NAMALWA (cell line): ENCODE measurements around the gene ARMC3.
"Not testable (repeated sequence)": the region's sequence is repeated elsewhere in the genome, so short reads cannot be mapped to it uniquely, and the experiment has no call there.

Experiments used
- DNase-seq: peaks from one replicate; pipeline ENCODE4 v3.0.0-alpha.2; 2015; ENCODE audit warnings: low spot score

The ARMC3 gene

GRCh38 chr10:23051855-23052331 is 124.0 kb downstream of the ARMC3 start:
- DNase-seq, result no peak

GRCh38 chr10:23053036-23053435 is 125.2 kb downstream of the ARMC3 start:
- DNase-seq, result no peak

GRCh38 chr10:23055424-23056185 is 127.8 kb downstream of the ARMC3 start:
- no peak for DNase-seq

GRCh38 chr10:23056186-23056579 is 128.3 kb downstream of the ARMC3 start:
- DNase-seq, result no peak

- no peak for DNase-seq
These were observed 130.5 kb downstream of the ARMC3 start for GRCh38 chr10:23058366-23058765.

- no peak for DNase-seq
These were observed 133.1 kb downstream of the ARMC3 start for GRCh38 chr10:23060918-23061317.

GRCh38 chr10:23063045-23063972 is 135.5 kb downstream of the ARMC3 start:
- DNase-seq, result no peak

- no peak for DNase-seq
These were observed 136.3 kb downstream of the ARMC3 start for GRCh38 chr10:23063973-23064812.

GRCh38 chr10:23064813-23065114 is 136.9 kb downstream of the ARMC3 start:
- not testable (repeated sequence) for DNase-seq

GRCh38 chr10:23065181-23065948 is 137.5 kb downstream of the ARMC3 start:
- no peak for DNase-seq

GRCh38 chr10:23067337-23067736 is 139.5 kb downstream of the ARMC3 start:
- DNase-seq, result no peak

GRCh38 chr10:23067939-23068775 is 140.3 kb downstream of the ARMC3 start:
- peak; percentile 79 for DNase-seq

GRCh38 chr10:23069019-23069815 is 141.4 kb downstream of the ARMC3 start:
- DNase-seq, result no peak

GRCh38 chr10:23070092-23070912 is 142.4 kb downstream of the ARMC3 start:
- DNase-seq, result not testable (repeated sequence)

- DNase-seq, result no peak
These were observed 143.0 kb downstream of the ARMC3 start for GRCh38 chr10:23070913-23071218.

GRCh38 chr10:23072593-23072992 is 144.7 kb downstream of the ARMC3 start:
- not testable (repeated sequence) for DNase-seq

- no peak for DNase-seq
These were observed 145.7 kb downstream of the ARMC3 start for GRCh38 chr10:23073527-23073926.

GRCh38 chr10:23075672-23076071 is 147.8 kb downstream of the ARMC3 start:
- DNase-seq, result no peak

GRCh38 chr10:23078114-23078513 is 150.3 kb downstream of the ARMC3 start:
- no peak for DNase-seq
